AG09319 (cell line): Measurements from ENCODE around the gene NFIX.

Experiments used
- DNase-seq: peaks from one replicate; pipeline ENCODE4 v3.0.0-alpha.2; 2010; ENCODE audit warnings: low read depth; ENCODE audit errors: extremely low read depth
- CTCF ChIP-seq: IDR thresholded peaks from 2 replicates; pipeline ENCODE4 v1.5.1; 2011; ENCODE audit warnings: low read depth, mild to moderate bottlenecking, inconsistent platforms, low read length, moderate library complexity

Gene NFIX

DNA sequence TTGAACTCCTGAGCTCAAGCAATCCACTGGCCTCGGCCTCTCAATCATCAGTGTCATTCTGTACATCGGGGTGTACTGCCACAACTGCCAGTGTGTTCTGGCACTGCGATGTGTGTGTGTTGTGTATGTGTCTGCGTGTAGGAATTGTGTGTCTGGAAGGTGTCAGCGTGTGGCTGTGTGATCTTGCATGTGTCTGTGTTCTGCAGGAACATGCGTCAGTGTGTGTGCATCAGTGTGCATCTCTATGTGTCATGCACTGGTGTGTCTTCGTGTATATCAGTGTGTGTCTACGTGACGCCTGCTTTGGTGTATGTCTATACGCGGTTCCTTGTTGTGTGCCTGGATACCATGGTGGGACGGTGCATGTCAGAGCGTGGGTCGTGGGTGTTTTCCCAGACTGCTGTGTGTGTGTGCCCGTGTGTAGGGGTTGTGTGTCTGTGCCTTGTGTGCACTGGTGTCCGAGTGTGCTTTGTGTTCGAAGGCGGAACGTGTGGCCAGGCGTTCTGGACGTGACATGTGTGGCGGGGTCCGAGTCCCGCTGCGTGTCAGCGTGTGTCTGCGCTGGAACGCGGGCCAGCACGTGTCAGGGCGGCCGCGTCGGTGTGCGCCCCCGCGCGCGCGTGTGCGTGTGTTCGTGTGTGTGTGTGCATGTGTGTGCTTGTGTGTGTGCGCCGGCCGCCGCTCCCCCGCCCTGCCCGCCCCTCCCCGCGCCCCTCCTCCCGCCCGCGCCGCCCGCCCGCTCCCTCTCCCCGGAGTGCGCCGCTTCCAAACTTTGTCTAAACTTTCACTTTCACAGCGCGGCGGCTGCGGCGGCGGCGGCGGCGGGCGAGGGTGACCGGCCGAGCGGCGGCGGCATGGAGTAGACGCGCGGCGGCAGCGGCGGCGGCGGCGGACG is at the start of gene NFIX:
NFIX (plus strand) TSS at position 775 of the 895 bp plus-strand sequence. CDS start 363 bp downstream, outside the sequence.
- no peak for TF ChIP-seq CTCF
- DNase-seq, result no peak

GRCh38 chr19:12945479-12946091 is 49.7 kb upstream of the NFIX start, which contains the start of gene RAD23A:
TSS of gene RAD23A (plus strand) at chr19:12945862. CDS start at chr19:12945949, 87 bp downstream.
- DNase-seq, result peak; percentile 95
- no peak for TF ChIP-seq CTCF

GRCh38 chr19:12946092-12946721 is 49.1 kb upstream of the NFIX start:
- peak; percentile 52 for DNase-seq
- TF ChIP-seq CTCF, result no peak

DNA sequence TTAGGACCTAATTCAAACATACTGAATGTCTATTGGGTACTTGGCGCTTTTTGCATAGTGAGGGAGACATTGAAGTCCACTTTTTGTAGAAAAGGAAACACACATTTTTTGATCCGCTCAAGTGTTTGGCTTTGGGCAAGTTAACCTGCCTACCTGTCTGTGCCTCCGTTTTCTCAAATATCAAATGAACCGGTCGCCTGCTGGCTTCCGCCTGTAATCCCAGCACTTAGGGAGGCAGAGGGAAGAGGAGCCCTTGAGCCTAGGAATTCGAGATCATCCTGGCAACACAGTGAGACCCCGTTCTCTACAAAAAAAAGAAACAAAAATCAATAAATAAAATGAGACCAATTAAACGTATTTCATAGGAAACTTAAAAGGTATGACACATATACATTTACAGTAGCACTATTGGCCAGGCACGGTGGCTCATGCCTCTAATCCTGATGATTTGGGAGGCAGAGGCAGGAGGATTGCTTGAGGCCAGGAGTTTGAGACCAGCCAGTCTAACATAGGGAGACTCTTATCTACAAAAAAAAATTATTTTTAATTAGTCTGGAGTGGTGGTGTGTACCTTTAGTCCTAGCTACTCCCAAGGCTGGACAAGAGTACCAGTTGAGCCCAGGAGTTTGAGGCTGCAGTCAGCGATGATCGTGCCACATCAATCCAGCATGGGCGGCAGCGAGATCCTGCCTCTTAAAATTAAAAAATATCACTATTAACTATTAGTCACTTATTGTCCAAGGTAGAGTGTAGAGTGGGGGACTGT is 48.4 kb upstream of the NFIX start:
- no peak for TF ChIP-seq CTCF
- no peak for DNase-seq

- DNase-seq, result no peak
- no peak for TF ChIP-seq CTCF
Measured at GRCh38 chr19:12947702-12948611, 47.3 kb upstream of the NFIX start.

DNA sequence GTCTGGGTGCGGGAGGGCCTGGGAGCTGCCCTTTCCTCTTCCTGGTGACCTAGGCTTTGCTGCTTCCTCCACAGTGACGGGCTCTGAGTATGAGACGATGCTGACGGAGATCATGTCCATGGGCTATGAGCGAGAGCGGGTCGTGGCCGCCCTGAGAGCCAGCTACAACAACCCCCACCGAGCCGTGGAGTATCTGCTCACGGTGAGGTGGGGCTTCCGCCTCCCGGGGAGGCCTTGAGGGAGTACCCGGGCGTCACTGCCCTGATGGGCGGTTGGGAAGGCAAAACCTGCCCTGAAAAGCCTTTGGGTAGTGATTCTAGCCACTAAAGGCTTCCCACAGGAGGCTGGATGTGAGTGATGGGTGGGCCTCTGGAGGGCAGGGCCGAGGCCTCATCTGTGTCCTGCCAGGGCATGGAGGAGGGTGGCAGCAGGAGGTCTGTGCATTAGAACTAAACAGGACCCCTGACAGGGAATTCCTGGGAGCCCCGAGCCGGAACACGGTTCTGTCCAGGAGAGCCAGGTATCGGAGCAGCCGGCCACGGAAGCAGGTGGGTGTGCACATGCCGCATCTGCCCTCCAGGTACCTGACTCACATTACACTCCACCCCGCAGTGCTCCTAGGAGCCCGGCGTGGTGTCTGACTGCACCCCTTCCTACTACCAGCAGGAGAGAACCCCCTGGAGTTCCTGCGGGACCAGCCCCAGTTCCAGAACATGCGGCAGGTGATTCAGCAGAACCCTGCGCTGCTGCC is 46.5 kb upstream of the NFIX start:
- DNase-seq, result no peak
- TF ChIP-seq CTCF, result no peak
